IPS-15b (cell line): ENCODE results near the gene LEUTX.
"Not testable (repeated sequence)": the region's sequence is repeated elsewhere in the genome, so short reads cannot be mapped to it uniquely, and the experiment has no call there.

Source experiments
- H3K27me3 ChIP-seq: one replicate; pipeline ENCODE4 v1.6.1; 2013; ENCODE audit warnings: low read length; ENCODE audit not compliant: control insufficient read depth, insufficient read depth
- H3K36me3 ChIP-seq: one replicate; pipeline ENCODE4 v1.6.1; 2013; ENCODE audit warnings: low read length; ENCODE audit not compliant: control insufficient read depth, insufficient read depth
- H3K4me1 ChIP-seq: one replicate; pipeline ENCODE4 v1.6.1; 2013; ENCODE audit warnings: mild to moderate bottlenecking, low read length; ENCODE audit not compliant: control insufficient read depth, insufficient read depth
- H3K4me3 ChIP-seq: one replicate; pipeline ENCODE4 v1.5.1; 2013; ENCODE audit warnings: low read depth, low read length
- H3K9ac ChIP-seq: one replicate; pipeline ENCODE4 v1.6.1; 2013; ENCODE audit warnings: low read depth, mild to moderate bottlenecking, low read length
- H3K9me3 ChIP-seq: one replicate; pipeline ENCODE4 v1.6.1; 2013; ENCODE audit warnings: mild to moderate bottlenecking, low read length; ENCODE audit not compliant: control insufficient read depth, insufficient read depth

The LEUTX gene

DNA sequence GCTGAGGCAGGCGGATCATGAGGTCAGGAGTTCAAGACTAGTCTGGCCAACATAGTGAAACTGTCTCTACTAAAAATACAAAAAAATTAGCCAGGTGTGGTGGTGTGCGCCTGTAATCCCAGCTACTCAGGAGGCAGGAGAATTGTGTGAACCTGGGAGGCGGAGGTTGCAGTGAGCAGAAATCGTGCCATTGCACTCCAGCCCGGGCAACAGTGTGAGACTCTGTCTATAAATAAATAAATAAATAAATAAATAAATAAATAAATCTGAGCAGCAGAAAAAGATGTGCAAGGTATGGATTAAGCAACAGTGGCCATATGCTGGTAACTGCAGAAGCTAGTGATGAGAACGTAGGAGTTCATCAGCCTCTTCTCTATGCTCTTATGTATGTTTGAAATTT is 35.5 kb downstream of the LEUTX start:
- H3K27me3 ChIP-seq, H3K36me3 ChIP-seq, H3K4me3 ChIP-seq, H3K4me1 ChIP-seq, H3K9ac ChIP-seq, H3K9me3 ChIP-seq: not testable (repeated sequence)

DNA sequence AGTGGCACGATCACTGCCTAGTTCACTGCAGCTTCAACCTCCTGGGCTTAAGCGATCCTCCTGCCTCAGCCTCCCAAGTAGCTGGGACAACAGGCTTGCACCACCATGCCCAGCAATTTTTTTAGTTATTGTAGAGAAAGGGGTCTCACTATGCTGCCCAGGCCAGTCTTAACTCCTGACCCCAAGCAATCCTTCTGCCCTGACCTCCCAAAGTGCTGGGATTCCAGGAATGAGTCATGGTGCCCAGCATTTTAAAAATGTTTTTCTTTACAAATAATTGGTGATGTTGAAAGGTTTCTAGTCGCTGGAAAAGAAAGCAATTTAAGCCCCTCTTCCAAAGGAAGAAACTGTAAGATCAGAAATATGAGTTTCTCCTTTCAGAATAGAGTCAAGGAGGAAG is 35.9 kb downstream of the LEUTX start:
- Histone ChIP-seq H3K9ac (no peak overlapping the region), H3K9me3 (no peaks in the 10 kb centered on the region), H3K27me3 (no peaks in the 10 kb centered on the region), H3K36me3 (no peaks in the 10 kb centered on the region), H3K4me3 (no peak overlapping the region), H3K4me1 (no peaks in the 10 kb centered on the region)

DNA sequence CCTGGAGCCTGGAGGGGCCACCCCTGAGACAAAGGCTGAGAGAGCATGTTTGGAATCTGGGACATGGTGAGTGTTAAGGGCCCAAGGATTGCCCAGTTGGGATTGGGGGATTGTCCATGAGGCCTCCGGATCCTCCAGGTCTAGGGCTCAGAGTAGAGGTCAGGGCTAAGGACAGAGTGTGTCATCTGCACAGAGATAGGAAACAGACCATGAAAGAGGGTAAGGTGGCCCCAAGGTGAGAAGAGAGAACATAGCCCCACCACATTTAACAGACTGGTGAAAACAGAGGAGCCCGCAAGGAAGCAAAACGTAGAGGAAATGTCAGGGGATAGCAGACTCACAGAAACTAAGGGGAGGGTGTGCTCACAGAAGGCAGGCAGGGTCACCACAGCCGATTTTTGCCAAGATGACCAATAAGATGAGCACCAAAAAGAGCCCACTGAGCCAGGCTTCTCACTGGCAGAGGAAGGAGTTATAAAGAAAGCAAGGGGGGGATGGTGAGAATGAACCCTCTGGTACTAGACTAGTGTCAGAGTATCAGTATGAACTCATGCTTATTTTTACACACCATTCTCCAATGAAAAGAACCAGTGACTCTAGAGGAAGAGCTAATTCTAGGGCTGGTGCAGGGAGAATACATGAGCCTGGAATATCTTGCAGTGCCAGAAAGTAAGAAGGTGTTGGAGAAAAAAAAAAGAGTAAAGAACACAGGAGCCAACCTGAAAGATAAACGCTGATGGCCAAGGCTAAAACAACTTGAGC is 37.8 kb downstream of the LEUTX start:
- no peak overlapping the region for H3K4me3 ChIP-seq
- no peaks in the 10 kb centered on the region for H3K36me3 ChIP-seq
- no peaks in the 10 kb centered on the region for H3K4me1 ChIP-seq
- H3K9me3 ChIP-seq = no peaks in the 10 kb centered on the region
- no peaks in the 10 kb centered on the region for H3K27me3 ChIP-seq
- H3K9ac ChIP-seq = no peak overlapping the region

DNA sequence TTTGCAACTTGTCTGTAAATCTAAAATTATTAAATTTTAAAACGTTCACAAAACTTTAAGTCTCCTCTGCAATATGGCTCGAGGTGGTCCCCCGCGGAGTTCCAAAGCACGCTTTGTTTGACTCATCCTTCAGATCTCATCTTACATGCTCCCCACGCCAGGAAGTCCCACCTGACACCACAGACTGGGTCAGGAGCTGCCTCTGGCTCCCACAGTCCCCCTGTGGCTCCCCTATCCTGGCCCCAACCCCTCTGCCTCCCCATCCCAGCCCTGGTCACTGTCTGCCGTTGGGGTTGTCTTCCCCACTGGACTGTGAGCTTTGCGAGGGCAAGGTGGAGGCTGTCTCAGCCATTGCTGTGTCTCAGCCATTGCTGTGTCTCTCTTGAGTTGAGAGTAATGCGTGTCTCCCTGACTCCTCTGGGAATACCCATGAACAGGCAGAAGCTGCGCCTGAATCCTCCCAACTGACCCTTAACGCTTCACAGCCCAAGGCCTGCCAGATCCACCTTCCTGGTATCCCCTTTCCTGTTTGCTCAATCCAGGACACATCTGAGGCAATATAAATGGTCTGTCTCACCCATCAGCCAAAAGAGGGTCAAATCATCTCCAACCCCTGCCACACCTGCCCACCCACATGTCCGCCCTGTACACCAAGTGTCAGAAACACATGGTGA is 39.4 kb downstream of the LEUTX start:
- Histone ChIP-seq H3K36me3 (no peaks in the 10 kb centered on the region), H3K4me3 (no peak overlapping the region), H3K27me3 (no peaks in the 10 kb centered on the region), H3K9ac (no peak overlapping the region), H3K9me3 (no peaks in the 10 kb centered on the region), H3K4me1 (no peaks in the 10 kb centered on the region)

DNA sequence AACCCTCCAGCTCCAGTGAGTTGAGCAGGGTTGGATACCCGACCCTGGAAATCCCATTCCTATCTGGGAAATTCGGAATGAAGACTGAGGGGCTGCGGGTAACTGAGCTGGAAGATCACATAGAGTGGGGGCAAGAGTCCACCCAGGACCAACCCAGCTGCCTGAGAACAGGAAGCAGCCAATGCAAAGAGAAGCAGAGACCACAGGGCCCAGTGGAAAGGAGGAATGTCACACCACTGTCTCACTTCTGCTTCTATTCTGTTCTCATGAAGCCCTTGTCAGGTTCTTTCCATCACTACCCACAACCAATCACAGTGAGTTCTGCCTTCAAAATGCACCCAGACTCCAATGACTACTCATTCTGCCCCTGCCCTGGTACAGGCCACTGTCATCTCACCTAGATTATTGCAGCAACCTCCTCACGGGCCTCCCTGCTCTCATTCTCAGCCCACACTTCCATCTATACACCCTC is 40.0 kb downstream of the LEUTX start:
- peaks cover 2% of the 10 kb centered on the region for H3K4me1 ChIP-seq

DNA sequence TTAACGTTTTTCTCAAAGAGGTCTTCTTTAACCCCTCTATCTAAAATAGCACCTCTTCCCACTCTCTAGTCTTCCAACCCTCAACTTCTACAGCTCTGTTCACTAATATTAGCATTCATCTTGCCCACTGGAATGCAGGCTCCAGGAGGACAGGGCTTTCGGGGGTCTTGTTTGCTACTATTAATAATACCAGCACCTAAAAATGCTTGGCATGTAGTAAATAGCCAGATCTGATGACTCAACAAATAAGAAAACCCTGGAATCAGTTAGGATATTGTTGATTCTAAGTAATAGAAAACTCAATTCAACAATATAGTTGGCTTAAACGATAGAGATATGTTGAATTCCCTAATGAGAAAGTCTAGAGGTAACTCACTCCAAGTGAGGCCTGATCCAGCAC is 41.1 kb downstream of the LEUTX start:
- H3K27me3 ChIP-seq = no peaks in the 10 kb centered on the region
- H3K9me3 ChIP-seq = no peaks in the 10 kb centered on the region
- H3K4me3 ChIP-seq = no peak overlapping the region
- H3K36me3 ChIP-seq = no peaks in the 10 kb centered on the region
- H3K4me1 ChIP-seq = peaks cover 2% of the 10 kb centered on the region
- H3K9ac ChIP-seq = no peak overlapping the region

More for the DNA sequence above, 40.0 kb downstream of the LEUTX start:
- Histone ChIP-seq H3K9ac (no peak overlapping the region), H3K9me3 (no peaks in the 10 kb centered on the region), H3K4me3 (no peak overlapping the region), H3K27me3 (no peaks in the 10 kb centered on the region), H3K36me3 (no peaks in the 10 kb centered on the region)

DNA sequence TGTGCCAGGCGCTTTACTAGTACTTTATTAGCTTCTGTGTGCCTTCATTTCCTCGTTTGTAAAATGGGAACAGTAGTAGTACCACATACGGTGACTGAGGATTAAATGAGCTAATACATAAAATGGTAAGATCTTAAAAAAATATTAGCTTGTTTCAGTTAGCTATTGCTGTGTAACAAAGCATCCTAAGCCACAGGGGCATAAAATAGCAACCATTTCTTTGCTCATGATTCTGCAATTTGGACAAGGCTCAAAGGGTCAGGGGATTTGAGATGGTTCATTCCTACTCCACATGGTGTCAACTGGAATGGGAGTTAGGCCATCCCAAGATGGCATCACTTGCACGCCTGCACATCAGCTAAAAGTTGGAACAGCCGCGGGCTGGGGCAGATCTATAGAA is 42.0 kb downstream of the LEUTX start:
- Histone ChIP-seq H3K4me3 (no peak overlapping the region), H3K36me3 (no peaks in the 10 kb centered on the region), H3K4me1 (peaks cover 2% of the 10 kb centered on the region), H3K9me3 (no peaks in the 10 kb centered on the region), H3K9ac (no peak overlapping the region), H3K27me3 (no peaks in the 10 kb centered on the region)

DNA sequence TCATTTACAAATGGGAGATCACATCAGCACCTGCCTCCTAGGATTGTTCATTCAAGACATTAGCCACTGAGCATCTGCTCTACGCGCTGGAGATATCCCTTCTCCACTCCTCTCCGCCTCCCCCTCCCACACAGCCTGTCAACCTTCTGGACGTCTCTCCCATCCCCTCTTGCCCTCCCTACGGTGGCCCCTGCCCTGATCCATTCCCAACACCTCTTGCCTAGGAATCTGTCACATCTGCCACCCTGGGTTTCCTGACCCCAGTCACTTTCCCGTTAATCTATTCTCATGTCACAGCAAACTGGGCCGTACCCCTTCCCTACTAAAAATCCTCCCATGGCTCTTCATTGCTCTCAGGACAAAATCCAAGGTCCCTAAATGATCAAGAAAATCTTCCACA is 45.0 kb downstream of the LEUTX start:
- no peaks in the 10 kb centered on the region for H3K27me3 ChIP-seq
- H3K4me1 ChIP-seq = peaks cover 2% of the 10 kb centered on the region
- H3K4me3 ChIP-seq = peak overlapping the region; percentile 98

DNA sequence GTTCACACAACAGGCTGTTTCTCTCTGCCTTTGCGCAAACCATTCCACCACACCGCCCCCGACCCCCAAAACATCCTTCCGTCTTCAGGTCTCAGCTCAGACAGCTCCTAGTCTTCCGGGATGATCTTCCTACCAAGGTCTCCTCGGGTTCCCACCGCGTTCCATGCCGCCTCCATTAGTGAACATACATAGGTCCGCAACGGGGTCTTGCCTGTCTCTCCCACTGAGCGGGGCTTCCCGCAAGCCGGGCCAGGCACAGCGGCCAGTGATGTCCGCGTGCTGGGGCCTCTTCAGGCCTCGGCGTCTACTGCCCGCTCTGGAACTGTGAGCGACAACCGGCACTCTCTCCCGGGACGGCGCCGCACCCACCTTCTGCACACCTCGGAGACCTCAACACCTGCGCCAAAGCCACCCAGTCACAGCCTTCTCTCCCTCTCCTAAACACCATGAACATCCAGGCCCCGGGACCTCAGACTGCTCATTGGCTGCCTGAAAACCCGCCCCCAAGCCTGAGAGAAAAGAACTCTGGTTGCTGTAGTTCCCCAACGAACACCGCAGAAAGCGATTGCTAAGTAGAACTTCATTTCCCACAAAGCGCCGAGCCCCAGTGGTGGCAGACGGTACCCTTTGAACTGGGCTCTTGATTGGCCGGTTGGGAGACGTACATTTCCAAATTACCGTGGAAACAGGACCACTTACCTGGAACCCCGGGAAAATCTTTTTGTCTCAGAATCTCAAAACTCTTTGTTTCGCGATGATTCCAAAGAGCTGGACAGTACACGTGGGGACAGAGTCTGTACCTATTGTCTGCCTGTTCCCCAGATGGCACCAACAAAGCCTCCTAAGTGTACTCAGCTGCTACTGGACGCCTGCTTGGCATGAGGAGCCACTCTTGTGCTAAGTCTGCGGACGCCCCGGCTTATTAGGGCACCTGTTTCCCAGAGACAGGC is 45.8 kb downstream of the LEUTX start:
- Histone ChIP-seq H3K36me3 (peaks cover 4% of the 10 kb centered on the region), H3K9me3 (no peaks in the 10 kb centered on the region), H3K9ac (peak overlapping the region; percentile 83), H3K4me3 (peak overlapping the region; percentile 98), H3K27me3 (no peaks in the 10 kb centered on the region), H3K4me1 (peaks cover 2% of the 10 kb centered on the region)

More for the DNA sequence above, 45.0 kb downstream of the LEUTX start:
- peaks cover 3% of the 10 kb centered on the region for H3K36me3 ChIP-seq
- peak overlapping the region; percentile 83 for H3K9ac ChIP-seq
- no peaks in the 10 kb centered on the region for H3K9me3 ChIP-seq

DNA sequence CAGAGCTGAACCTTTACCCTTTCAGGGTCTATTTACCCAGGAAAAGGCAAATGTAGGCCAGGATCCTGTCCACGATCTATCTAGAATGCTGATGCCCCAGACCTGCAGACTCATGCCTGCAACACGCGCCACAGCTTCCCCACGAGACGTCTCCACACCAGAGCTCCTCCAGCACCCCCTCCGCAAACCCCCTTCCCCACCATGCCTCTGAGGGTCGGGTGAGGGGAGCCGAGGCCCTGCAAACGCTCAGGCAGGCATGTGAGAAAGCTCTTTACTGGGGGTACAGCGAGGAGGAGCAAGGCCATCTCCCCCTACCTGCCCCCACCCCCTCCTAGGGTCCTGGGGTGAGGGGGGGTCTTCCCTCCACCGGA is 46.4 kb downstream of the LEUTX start:
- Histone ChIP-seq H3K36me3 (peaks cover 8% of the 10 kb centered on the region), H3K9ac (no peak overlapping the region), H3K4me1 (peaks cover 2% of the 10 kb centered on the region), H3K27me3 (no peaks in the 10 kb centered on the region), H3K9me3 (no peaks in the 10 kb centered on the region), H3K4me3 (peak overlapping the region; percentile 45)

DNA sequence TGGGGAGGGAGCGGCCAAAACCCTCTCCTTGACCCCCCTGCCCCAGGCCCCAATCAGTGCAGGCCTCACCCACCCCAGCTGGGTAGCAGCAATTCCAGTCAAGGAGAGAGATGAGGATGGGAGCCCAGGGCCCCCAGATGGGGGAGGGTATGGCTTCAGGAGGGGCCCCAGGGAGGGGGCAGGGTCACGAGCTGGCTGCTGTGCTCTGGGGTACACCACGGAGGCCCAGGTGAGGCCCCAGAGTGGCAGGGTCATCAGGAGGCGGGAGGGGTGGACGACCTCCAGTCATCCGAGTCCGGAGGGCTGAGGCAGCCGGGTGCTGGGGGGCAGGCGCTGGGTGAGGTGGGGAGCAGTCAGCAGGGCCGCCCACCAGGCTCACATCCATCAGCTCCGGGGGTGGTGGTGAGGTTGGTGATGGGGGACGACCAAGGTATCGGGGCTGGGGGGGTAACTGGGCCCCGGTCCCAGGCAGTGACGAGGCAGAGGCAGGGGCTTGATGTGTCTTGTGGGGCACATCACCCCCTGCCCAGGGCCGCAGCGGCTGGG is 47.0 kb downstream of the LEUTX start:
- Histone ChIP-seq H3K36me3 (peaks cover 12% of the 10 kb centered on the region), H3K9me3 (no peaks in the 10 kb centered on the region), H3K9ac (no peak overlapping the region), H3K27me3 (no peaks in the 10 kb centered on the region), H3K4me1 (peaks cover 2% of the 10 kb centered on the region), H3K4me3 (no peak overlapping the region)
